Fibroblast of pulmonary artery (primary cell): ENCODE data around the gene MYL7.

ENCODE experiments used
- DNase-seq: peaks from one replicate; pipeline ENCODE4 v3.0.0-alpha.2; 2010; ENCODE audit warnings: low read depth
- H3K4me3 ChIP-seq: replicated peaks from 2 replicates; pipeline ENCODE4 v1.5.1; 2011; ENCODE audit warnings: low read depth, mild to moderate bottlenecking, control low read depth, low read length, moderate library complexity
- CTCF ChIP-seq: IDR thresholded peaks from 2 replicates; pipeline ENCODE4 v1.5.1; 2011; ENCODE audit warnings: mild to moderate bottlenecking, control low read depth, low read length, inconsistent platforms; ENCODE audit errors: missing control alignments

The MYL7 gene

GRCh38 chr7:44153948-44154335 lies 12.8 kb upstream of the MYL7 start:
- TF ChIP-seq CTCF: no peak
- DNase-seq: no peak
- no peak overlapping the region for H3K4me3 ChIP-seq

DNA sequence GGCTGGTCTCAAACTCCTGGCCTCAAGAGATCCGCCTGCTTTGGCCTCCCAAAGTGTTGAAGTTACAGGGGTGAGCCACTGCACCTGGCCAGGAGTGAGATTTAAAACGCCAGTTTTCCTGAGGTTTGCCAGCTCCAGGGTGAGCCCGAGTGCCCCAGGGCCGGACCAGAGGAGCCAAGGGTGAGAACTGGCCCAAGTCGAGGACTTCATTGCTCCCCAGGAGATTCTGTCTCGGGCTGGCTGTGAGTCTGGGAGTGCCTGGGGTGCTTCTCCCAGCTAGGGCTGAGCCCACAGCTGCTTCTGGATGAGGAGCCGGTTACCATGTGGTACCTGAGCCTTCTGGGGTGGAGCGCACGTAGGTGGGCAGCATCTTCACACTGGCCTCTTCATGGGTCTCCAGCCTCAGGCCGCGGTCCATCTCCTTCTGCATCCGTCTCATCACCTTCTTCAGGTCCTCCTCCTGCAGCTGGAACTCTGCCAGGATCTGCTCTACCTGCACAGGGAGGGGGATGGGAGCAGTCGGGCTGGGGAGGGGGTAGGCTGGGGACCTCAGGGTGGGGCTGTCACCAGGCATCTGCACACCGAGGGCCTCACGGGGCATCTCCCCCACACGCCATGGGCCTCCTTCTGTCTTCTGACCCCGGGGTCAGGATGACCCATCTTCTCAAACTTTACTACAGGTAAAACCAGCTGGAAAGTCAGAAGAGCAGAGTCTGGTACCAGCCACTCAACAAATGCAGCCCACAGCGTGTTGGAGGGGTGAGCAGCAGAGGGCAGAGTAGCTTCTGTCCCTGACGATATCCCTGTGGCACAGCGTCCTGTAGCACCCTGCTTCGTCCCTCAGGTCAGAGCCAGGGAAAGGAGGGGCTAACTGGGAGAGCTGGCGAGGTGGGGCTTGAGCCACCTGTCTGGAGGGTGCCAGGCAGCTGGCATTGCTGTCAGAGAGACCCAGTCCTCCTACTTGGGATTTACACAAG lies 12.1 kb upstream of the MYL7 start:
- H3K4me3 ChIP-seq: no peak overlapping the region
- no peak for TF ChIP-seq CTCF
- no peak for DNase-seq

GRCh38 chr7:44151956-44152355 lies 10.8 kb upstream of the MYL7 start:
- no peak overlapping the region for H3K4me3 ChIP-seq
- no peak for DNase-seq
- TF ChIP-seq CTCF: no peak

DNA sequence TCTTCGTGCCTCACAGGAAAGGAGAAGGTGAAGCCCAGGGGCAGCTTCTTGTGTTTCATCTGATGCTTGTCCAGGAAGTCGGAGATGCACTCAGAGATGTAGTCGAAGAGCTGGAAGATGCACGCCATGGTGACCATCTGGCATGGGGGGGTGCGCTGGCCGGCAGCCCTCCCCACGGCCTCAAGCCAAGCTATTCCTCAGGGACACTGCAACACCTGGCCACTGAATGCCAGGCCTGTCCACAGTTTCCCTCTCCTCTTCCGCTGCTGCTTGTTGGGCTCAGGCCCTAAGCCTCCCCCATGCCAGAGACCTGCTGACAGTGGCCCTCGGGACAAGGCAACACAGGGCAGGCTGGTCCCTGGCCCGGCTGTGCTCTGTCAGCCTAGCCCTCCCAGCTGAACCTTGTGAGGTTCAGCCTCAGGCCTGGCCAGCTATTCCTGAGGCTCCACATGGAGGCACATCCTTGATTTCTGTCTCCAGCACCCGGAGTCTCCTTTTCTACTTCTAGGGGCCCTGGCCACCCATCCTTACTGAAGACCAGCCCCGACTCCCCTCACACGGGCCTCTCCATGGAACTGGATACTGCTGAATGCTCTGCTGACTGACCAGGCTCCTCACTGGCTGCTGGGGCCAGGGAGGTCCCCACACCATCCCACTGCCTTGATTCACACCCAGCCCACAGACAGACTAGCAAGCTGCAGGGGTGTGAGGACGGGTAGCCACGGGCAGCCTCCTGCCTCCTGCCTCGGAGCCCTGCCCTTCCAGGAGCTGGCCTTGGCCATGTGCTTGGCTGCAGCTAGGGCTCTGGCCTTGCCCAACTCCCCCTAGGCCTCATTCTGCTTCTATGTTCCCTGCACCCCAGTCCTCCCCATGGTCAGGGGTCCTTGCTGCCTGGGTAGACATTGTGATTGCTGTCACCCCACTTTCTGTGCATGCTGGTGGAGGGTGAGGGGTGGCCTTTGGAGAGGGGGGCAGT lies 10.1 kb upstream of the MYL7 start:
- no peak for DNase-seq
- no peak for TF ChIP-seq CTCF
- H3K4me3 ChIP-seq: no peak overlapping the region

- no peak for DNase-seq
- H3K4me3 ChIP-seq: no peak overlapping the region
- no peak for TF ChIP-seq CTCF
Measured at GRCh38 chr7:44150466-44150832, 9.3 kb upstream of the MYL7 start.

DNA sequence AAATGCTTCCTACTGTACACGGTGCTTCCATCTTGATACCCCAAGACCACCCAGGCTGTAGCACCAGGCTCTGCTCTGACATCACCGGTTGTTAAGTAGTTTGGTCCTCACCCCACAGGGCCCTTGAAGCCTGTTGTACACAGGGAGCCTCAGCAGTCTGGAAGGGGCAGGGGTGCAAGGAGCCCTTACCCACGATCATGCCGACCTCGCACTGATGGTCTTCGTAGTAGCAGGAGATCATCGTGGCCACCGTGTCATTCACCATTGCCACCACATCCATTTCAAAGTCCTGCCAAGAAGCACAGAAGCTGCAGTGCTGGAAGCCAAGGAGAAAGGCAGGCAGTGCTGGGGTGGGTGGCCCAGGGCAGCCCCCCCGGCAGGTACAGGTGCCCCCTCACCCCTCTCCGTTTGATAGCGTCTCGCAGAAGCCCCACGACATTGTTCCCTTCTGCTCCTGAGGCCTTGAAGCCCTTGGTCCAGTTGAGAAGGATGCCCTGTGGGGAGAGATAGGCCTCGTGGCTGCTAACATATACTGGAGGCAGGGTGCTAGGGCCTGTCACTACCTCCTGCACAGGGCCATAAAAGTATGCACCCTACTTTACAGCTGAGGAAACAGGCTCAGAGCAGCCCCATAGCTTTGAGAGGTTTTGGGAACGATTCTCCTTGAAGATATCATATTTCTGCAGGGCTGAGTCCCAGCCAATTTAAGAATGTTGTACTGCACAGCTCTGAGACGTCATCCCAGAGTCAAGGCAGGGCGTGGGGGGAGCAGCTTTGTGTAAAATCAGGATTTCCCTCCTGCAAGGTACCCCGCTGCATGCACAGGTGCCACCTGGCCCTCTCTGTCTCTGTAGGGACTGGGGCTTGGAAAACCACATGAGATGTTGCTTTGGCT lies 8.7 kb upstream of the MYL7 start:
- H3K4me3 ChIP-seq: no peak overlapping the region
- TF ChIP-seq CTCF: no peak
- DNase-seq: no peak
